ENCODE results near the gene MARK4. TPM values are rescaled to one million over a fixed set of nuclear protein-coding genes. Genes with fewer than 3 reads are reported as not detected.
A peak's percentile ranks its signal among the peaks of the same experiment; 100 is the strongest.

The MARK4 gene
- total RNA-seq, 1 donor, result 18.1 TPM

GRCh38 chr19:45294291-45295029, 43.4 kb downstream of the MARK4 start:
- Histone ChIP-seq H3K4me2 (ENCODE audit: insufficient read depth, low read length) (no peak overlapping the region), H3K27ac (ENCODE audit: low read depth, low read length) (no peak overlapping the region), H3K79me2 (ENCODE audit: insufficient read depth, low read length) (no peaks in the 10 kb centered on the region), H4K20me1 (ENCODE audit: insufficient read depth, low read length) (no peaks in the 10 kb centered on the region), H2AFZ (ENCODE audit: low read length) (no peak overlapping the region), H3K4me1 (ENCODE audit: insufficient read depth, low read length) (no peaks in the 10 kb centered on the region), H3K9me3 (ENCODE audit: low read depth, low read length) (no peaks in the 10 kb centered on the region), H3K27me3 (ENCODE audit: insufficient read depth, low read length) (no peaks in the 10 kb centered on the region), H3K36me3 (ENCODE audit: insufficient read depth, low read length) (peaks cover 29% of the 10 kb centered on the region), H3K4me3 (ENCODE audit: insufficient read depth, low read length) (no peak overlapping the region)
- peak; percentile 64 for DNase-seq (ENCODE audit: insufficient read length, low spot score, missing footprints)
- no peak for TF ChIP-seq CTCF (IDR thresholded peaks at IDR 0.05; ENCODE audit: extremely low read depth, low read depth, low read length)

GRCh38 chr19:45295873-45296272, 44.8 kb downstream of the MARK4 start:
- H2AFZ ChIP-seq (ENCODE audit: low read length), result no peak overlapping the region
- H3K27me3 ChIP-seq (ENCODE audit: insufficient read depth, low read length), result no peaks in the 10 kb centered on the region
- no peaks in the 10 kb centered on the region for H3K4me1 ChIP-seq (ENCODE audit: insufficient read depth, low read length)
- TF ChIP-seq CTCF (IDR thresholded peaks at IDR 0.05; ENCODE audit: extremely low read depth, low read depth, low read length), result no peak
- H3K79me2 ChIP-seq (ENCODE audit: insufficient read depth, low read length), result no peaks in the 10 kb centered on the region
- no peak for DNase-seq (ENCODE audit: insufficient read length, low spot score, missing footprints)
- no peak overlapping the region for H3K4me3 ChIP-seq (ENCODE audit: insufficient read depth, low read length)
- H3K27ac ChIP-seq (ENCODE audit: low read depth, low read length), result no peak overlapping the region
- H3K4me2 ChIP-seq (ENCODE audit: insufficient read depth, low read length), result no peak overlapping the region
- H3K9me3 ChIP-seq (ENCODE audit: low read depth, low read length), result no peaks in the 10 kb centered on the region
- peaks cover 32% of the 10 kb centered on the region for H3K36me3 ChIP-seq (ENCODE audit: insufficient read depth, low read length)
- no peaks in the 10 kb centered on the region for H4K20me1 ChIP-seq (ENCODE audit: insufficient read depth, low read length)

GRCh38 chr19:45296355-45296754, 45.3 kb downstream of the MARK4 start:
- H3K9me3 ChIP-seq (ENCODE audit: low read depth, low read length), result no peaks in the 10 kb centered on the region
- TF ChIP-seq CTCF (IDR thresholded peaks at IDR 0.05; ENCODE audit: extremely low read depth, low read depth, low read length), result no peak
- no peaks in the 10 kb centered on the region for H3K4me1 ChIP-seq (ENCODE audit: insufficient read depth, low read length)
- no peaks in the 10 kb centered on the region for H3K27me3 ChIP-seq (ENCODE audit: insufficient read depth, low read length)
- H3K36me3 ChIP-seq (ENCODE audit: insufficient read depth, low read length), result peaks cover 30% of the 10 kb centered on the region
- DNase-seq (ENCODE audit: insufficient read length, low spot score, missing footprints), result no peak
- no peaks in the 10 kb centered on the region for H4K20me1 ChIP-seq (ENCODE audit: insufficient read depth, low read length)
- H3K4me2 ChIP-seq (ENCODE audit: insufficient read depth, low read length), result no peak overlapping the region
- no peak overlapping the region for H3K27ac ChIP-seq (ENCODE audit: low read depth, low read length)
- no peak overlapping the region for H2AFZ ChIP-seq (ENCODE audit: low read length)
- no peak overlapping the region for H3K4me3 ChIP-seq (ENCODE audit: insufficient read depth, low read length)
- no peaks in the 10 kb centered on the region for H3K79me2 ChIP-seq (ENCODE audit: insufficient read depth, low read length)

GRCh38 chr19:45297674-45298073, 46.6 kb downstream of the MARK4 start:
- no peak for DNase-seq (ENCODE audit: insufficient read length, low spot score, missing footprints)
- Histone ChIP-seq H3K4me3 (ENCODE audit: insufficient read depth, low read length) (no peak overlapping the region), H3K36me3 (ENCODE audit: insufficient read depth, low read length) (peaks cover 28% of the 10 kb centered on the region), H4K20me1 (ENCODE audit: insufficient read depth, low read length) (no peaks in the 10 kb centered on the region), H3K9me3 (ENCODE audit: low read depth, low read length) (no peaks in the 10 kb centered on the region), H3K4me1 (ENCODE audit: insufficient read depth, low read length) (no peaks in the 10 kb centered on the region), H2AFZ (ENCODE audit: low read length) (no peak overlapping the region), H3K4me2 (ENCODE audit: insufficient read depth, low read length) (no peak overlapping the region), H3K27me3 (ENCODE audit: insufficient read depth, low read length) (no peaks in the 10 kb centered on the region), H3K27ac (ENCODE audit: low read depth, low read length) (no peak overlapping the region), H3K79me2 (ENCODE audit: insufficient read depth, low read length) (no peaks in the 10 kb centered on the region)
- no peak for TF ChIP-seq CTCF (IDR thresholded peaks at IDR 0.05; ENCODE audit: extremely low read depth, low read depth, low read length)
